Raji (cell line): Measurements from ENCODE around the gene HOXA7.

ENCODE experiments used
- POLR2A ChIP-seq: IDR thresholded peaks from 2 replicates; pipeline ENCODE4 v1.6.1; 2011; ENCODE audit warnings: low read depth, low read length, control low read depth; ENCODE audit not compliant: insufficient read depth

HOXA7 gene

DNA sequence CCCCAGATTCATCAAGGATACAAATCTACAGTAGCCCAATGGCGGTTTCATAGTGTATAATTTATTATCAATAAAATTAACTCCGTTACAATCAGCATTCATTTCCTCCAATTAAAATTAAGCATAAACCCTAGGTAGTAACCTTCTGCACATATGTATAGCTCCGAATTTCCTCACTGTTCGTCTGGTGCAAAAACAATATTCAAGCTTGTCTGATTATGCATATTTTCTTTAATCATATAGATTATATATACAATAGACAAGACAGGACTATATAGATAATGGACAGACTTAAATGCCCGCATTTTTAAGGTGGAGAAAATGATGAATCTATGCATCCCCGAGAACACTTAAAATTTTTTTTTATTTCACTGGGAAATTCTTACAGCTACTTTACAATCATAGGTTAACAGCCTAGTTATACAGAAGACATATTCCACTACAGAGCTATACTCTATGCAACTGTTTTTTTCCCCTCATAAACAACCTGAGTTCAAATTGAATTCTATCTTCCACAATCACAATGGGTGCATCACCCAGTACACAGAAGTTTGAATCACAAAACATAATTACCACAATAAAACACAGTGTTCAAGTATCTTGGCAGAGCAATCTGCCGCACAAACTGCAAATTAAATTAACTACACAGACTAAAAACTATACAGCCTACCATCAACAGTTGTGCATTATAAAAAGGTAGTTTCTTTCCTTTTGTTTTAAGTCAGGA, 6.2 kb upstream of the HOXA7 start:
- TF ChIP-seq POLR2A, result no peak

DNA sequence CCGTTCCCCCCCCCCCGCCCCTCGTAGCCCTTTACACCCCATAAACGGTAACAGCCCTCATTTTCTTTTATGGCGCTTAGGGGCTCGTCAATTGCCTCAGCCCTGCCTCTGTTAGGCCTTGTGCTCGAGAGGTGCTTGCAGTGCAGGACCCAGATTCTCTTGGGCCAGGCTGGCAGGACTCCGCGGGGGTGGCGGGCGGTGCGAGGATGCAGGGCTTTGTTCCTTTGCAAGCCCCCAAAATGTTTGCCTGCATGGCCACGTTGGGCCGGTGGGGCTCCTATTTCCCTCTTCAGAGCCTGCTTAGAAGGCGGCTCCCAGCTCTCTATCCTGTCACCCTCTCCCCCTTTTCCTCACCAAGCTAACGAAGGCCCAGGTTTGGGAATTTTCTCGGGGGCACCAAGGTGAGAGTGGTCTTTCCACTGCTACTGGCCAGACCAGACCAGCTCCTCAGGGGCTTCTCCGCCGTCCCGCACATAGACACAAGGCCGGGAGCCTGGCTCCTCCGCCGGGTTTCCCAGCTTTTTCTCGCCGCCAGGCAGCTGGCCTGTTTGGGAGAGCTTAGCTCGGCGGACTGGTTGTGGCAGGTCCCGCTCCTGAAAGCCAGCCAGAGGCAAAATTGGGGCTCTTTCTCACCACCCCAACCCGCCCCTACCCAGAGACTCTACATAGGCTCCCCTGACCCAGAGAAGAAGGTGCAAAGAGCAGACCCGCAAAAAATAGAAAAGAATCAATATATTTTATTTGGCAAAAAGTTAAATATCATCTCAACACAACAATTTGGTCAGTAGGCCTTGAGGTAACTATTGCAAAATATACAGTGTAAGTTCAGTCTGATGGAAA, 5.5 kb upstream of the HOXA7 start:
- no peak for TF ChIP-seq POLR2A

DNA sequence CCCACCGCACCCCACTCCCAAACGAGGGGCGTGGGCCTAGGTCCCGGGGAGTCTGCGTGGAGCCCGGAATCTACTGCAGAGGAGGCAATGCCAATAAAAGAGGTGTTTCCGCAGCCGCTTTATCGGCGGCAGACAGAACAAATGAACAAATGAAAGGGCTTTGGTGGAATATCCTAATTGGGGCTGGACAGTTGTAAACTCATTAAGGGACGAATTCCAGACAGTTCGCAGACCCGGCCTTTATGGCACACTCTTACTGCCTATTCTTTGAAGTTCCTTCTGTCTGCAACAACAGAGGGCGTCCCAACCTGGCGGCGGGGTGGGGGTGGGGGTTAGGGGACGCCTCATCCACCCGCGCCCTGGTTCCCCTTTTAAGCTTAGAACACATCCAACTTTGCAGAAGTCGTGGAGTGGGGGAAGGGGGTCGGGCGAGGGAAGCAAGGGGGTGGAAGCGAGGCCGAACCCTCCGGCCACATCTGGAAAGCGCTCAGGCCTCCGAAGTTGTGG, 4.8 kb upstream of the HOXA7 start:
- TF ChIP-seq POLR2A, result no peak

DNA sequence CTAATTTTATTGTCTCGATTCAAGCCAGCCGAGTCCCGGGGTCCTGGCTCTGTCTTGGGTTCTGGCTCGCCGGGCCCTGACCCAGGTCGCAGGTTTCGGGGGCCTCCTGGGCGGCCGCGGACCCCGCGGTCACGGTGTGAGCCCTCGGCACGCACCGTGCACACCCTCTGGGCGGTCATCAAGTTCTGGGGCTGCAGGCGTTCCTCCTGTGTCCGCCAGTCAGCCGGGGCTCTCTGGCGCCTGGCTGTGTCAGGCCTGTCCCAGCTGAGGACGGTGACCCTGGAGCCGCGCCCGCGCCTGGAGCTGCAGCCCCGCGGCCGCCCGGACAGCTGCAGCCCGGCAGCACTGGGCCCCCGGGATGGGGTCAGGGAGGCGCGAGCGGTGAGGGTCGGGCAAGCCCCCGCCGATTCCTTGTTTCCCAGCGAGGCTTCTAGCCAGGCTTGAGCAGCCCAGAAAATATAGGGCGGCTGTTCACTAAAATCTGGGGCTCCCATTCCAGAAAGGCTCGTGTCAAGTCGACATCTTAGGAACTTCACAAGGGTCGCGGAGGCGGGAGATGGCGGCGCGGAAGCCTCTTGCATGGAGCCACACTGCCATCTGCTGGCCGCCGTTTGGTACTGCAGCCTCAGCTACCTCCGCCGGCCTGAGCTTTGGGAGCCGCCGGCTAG, 4.2 kb upstream of the HOXA7 start:
- TF ChIP-seq POLR2A, result no peak

- TF ChIP-seq POLR2A, result no peak
Observed at GRCh38 chr7:27160145-27160545, 3.7 kb upstream of the HOXA7 start.

DNA sequence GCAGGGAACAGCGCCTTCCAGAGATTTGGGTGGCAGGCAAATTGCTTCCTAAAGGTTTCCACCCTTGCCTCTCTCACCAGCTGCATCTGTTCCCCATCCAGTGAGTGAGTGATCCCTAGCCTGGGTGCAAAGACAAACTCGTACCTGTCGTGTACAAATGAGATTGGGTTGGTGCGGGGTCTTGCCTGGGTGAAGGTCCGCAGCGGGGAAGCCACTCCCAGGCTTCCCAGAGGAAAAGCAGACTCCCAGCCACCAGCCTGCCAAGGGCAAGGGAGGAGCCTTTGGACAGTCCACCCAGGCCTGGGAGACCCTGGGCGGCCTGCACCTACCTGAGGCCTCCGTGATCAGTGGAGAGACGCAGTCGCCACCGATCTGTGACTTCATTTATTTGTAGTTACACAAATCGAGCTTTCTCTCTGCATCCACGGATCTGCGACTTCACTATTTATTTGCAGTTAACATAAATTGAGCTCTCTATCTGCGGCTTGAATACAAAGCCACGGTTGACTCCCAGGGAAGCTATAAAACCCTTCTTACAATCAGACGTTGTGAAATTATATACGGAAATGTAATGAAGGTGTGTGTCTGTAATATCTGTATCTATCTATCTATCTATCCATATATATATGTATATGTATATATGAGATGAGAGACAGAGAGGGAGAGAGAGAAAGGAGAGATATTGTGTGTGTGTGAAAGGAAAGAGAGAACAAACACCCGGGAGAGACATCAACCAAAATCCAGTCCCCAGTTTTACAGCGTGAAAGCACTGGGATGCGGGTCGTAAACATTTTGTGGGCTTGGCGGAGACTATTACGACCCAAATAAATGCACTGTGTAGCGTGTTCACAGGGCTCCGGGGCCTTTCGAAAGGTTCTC, 3.0 kb upstream of the HOXA7 start:
- no peak for TF ChIP-seq POLR2A

- TF ChIP-seq POLR2A, result no peak
Observed at GRCh38 chr7:27158436-27159265, 2.2 kb upstream of the HOXA7 start.

DNA sequence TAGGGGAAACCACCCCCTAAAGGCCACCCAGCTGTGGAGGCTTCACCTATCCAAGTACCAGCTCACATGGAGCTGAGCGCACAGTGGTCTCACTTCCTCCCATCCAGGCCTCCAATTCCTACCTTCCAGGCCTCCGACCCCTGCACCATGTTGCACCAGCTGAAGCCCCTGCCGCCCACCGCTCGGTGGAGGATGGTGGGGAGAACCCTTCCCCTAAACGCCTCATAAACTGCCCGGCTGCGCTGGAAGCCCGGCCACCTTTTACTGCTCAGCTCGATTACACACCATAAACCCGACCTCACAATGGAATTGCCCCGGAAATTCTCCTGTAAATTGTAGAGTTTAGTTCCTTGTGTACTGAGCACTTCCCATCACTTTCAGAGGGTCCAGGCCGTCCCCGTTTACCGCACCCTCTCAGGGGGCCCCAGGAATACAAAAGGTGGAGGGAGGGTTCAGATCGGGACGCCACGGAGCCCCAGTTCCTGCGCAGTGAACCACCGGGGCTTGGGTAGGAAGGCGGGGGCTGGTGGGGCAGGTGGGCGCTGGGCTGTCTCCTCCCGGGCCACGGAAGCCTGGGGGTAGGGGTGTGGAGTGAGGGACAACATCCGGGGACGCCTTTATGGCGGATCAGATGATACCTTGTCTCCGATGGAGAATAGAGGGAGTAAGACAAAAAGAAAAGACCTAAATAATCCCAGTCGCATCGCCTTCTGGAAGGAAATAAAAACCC, 1.4 kb upstream of the HOXA7 start:
- no peak for TF ChIP-seq POLR2A

DNA sequence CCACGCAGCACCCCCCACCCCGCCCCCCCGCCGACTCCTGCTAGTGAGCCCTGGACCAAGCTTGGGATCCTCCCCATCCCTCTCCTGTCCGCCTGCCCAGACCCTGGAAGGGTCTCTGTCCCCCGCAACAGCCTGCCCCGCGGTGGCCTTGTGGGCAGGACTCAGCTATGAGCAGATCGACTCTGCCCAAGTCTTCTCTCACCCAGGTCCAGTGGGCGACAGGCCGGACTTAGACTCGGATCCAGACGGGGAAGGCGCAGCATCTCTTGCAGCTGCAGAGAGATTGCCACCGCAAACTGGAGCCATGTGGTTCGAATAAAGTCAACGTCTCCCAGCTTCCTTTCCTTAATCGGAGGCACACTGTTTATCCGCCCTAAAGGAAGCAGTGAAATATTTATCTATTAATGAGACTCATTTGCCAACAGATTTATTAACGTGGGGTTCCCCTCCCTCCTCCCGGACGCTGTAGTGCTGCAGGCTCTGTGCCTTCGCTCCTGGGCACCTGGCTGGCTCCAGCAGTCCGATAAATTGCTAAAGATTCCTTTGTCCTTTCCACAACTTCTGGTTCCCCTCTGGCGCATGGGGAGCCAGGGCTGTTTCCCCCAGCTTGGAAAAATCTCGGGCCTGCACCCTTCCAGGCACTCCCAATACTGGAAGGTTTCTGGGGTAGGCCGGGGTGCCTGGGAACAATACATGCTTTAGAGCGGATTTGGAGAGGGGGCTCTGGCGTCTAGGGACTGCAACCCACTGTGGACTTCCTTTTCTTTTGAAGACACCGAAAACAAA, 634 bp upstream of the HOXA7 start:
- TF ChIP-seq POLR2A, result no peak

DNA sequence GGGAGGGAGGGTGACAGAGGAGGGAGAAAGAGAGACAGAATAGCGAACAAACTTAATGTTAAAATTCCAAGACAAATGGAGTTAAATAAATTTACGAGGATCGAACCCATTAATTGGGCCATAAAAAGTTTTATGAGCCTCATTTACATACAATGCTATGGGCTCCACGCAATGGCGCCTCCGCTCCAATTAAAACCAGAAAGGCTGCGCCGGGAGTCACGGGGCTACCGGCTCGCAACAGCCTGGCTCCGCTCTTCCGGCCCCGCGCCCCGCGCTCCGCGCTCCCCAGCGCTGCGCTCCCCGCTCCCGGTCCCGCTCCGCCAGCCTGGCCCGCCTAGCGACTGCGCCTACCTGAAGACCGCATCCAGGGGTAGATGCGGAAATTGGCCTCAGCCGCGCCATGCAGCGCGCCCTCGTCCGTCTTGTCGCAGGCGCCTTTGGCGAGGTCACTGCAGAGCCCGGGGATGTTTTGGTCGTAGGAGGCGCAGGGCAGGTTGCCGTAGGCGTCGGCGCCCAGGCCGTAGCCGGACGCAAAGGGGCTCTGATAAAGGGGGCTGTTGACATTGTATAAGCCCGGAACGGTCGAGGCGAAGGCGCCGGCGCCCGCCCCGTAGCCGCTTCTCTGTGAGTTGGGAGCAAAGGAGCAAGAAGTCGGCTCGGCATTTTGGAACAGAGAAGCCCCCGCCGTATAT, 513 bp downstream of the HOXA7 start:
- no peak for TF ChIP-seq POLR2A

- TF ChIP-seq POLR2A, result no peak
Observed at GRCh38 chr7:27154901-27155815, 1.3 kb downstream of the HOXA7 start.
